Measurements from ENCODE around the gene GCSH.

Gene GCSH

GRCh38 chr16:81035398-81035974, 60.7 kb downstream of the GCSH start, which contains the start of gene ATMIN:
Gene ATMIN, plus strand, starts transcription at chr16:81035842. Its CDS starts 29 bp downstream, at chr16:81035871.
- Histone ChIP-seq H3K27me3 (no peaks in the 10 kb centered on the region), H3K27ac (peak within 1 kb of the TSS; percentile 62 to 75), H3K4me1 (peaks cover 0 to 34% (median 15%) of the 10 kb centered on the region in 4 donors), H3K4me3 (peak within 1 kb of the TSS; percentile 70 to 84), H3K36me3 (peaks cover 0 to 9% (median 0%) of the 10 kb centered on the region in 3 donors), H3K9me3 (no peaks in the 10 kb centered on the region)
- TF ChIP-seq CTCF (IDR thresholded peaks at IDR 0.05) = peak; percentile 92 to 98
- intact Hi-C loops (cut with DNase I; ENCODE audit: low total_unique reads) = loop anchor here (10.0 kb wide), 1 partner anchor 49 kb away; no protein-coding TSS in a partner anchor
- DNase-seq = peak; percentile 80 to 89

Measured in tibial artery (tissue), 4 donors.